OCI-LY3 (cell line): ENCODE measurements around the gene PFKFB3.

Experiments used
- H2AFZ ChIP-seq: fragments of 200-600, 300-600 bp; shearing (Covaris generic); 2 replicates; pipeline ENCODE4 v1.6.0; 2014; ENCODE audit warnings: antibody characterized with exemption, low read depth, low read length
- H3K27ac ChIP-seq: fragments of 200-600, 300-600 bp; sonication (generic); 2 replicates; pipeline ENCODE4 v1.5.1; 2014; ENCODE audit warnings: mild to moderate bottlenecking, low read length, moderate library complexity, mixed read lengths
- H3K27me3 ChIP-seq: fragments of 200-600, 300-600 bp; sonication (generic); 2 replicates; pipeline ENCODE4 v1.6.1; 2014; ENCODE audit warnings: low read depth, low read length, mixed read lengths
- H3K36me3 ChIP-seq: fragments of 200-600, 300-600 bp; sonication (generic); replicated peaks from 2 replicates; pipeline ENCODE3; 2014; ENCODE audit warnings: low read depth, low read length, mixed read lengths
- H3K4me1 ChIP-seq: fragments of 300-600, 200-600 bp; sonication (generic); 2 replicates; pipeline ENCODE4 v1.6.1; 2014; ENCODE audit warnings: low read length, mixed read lengths
- H3K4me2 ChIP-seq: fragments of 200-600, 300-600 bp; sonication (generic); 2 replicates; pipeline ENCODE4 v1.6.1; 2014; ENCODE audit warnings: low read length, mixed read lengths
- H3K4me3 ChIP-seq: fragments of 300-600, 200-600 bp; sonication (generic); 2 replicates; pipeline ENCODE4 v1.5.1; 2014; ENCODE audit warnings: antibody characterized with exemption, mild to moderate bottlenecking, low read length, moderate library complexity
- H3K79me2 ChIP-seq: fragments of 300-600, 200-600 bp; shearing (Covaris generic); 2 replicates; pipeline ENCODE4 v1.6.1; 2014; ENCODE audit warnings: mild to moderate bottlenecking, low read length, mixed read lengths
- H3K9ac ChIP-seq: fragments of 300-600, 200-600 bp; shearing (Covaris generic); 2 replicates; pipeline ENCODE4 v1.6.0; 2014; ENCODE audit warnings: mild to moderate bottlenecking, low read length, moderate library complexity
- H3K9me3 ChIP-seq: fragments of 200-600, 300-600 bp; shearing (Covaris generic); 2 replicates; pipeline ENCODE4 v1.6.1; 2014; ENCODE audit warnings: low read length, mixed read lengths; ENCODE audit not compliant: insufficient read depth
- H4K20me1 ChIP-seq: fragments of 200-600, 300-600 bp; sonication (generic); 2 replicates; pipeline ENCODE4 v1.6.1; 2016; ENCODE audit warnings: low read length, mixed read lengths; ENCODE audit not compliant: insufficient read depth
- EZH2phosphoT487 ChIP-seq: fragments of 200-600 bp; shearing (Covaris generic); IDR thresholded peaks from 2 replicates; pipeline ENCODE4 v1.6.1; 2018; ENCODE audit warnings: antibody characterized with exemption, mixed run types, low read depth
- TF ChIP-seq, protein P1 (sequence below): fragments of 200-600, 300-600 bp; sonication (generic); IDR thresholded peaks from 2 replicates; pipeline ENCODE4 v1.5.1; 2014; ENCODE audit warnings: antibody characterized with exemption, low read length, low read depth

Gene PFKFB3

DNA sequence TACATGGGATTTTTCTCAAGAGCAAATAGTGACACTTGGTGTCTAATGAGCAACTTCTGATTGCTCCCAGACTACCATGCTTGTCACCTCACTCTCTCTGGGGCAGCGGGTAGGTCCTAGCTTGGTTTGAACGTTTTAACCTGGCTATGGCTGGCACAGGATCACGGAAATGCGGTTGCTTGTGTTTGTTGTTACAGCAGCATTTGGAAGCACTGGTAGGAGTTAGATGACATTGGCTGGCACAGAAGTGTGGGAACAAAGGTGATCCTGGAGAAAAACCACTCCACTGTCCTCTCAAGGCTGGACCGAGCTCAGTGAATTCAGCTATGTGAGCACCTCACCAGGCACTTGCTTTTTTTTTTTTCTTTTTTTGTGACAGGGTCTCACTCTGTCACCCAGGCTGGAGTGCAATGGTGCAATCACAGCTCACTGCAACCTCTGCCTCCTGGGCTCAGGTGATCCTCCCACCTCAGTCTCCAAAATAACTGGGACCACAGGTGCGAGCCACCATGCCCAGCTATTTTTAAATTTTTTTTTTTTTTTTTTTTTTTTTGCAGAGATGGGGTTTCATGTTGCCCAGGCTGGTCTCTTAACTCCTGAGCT lies 3.5 kb upstream of the PFKFB3 start:
- Histone ChIP-seq H4K20me1 (peaks cover 8% of the 10 kb centered on the region), H3K4me2 (no peak overlapping the region), H3K9ac (no peak overlapping the region), H3K4me1 (peaks cover 8% of the 10 kb centered on the region), H3K4me3 (no peak overlapping the region), H3K9me3 (no peaks in the 10 kb centered on the region), H2AFZ (no peak overlapping the region), H3K27me3 (no peaks in the 10 kb centered on the region), H3K79me2 (peaks cover 9% of the 10 kb centered on the region), H3K36me3 (peaks cover 2% of the 10 kb centered on the region), H3K27ac (no peak overlapping the region)
- TF ChIP-seq, protein P1, sequence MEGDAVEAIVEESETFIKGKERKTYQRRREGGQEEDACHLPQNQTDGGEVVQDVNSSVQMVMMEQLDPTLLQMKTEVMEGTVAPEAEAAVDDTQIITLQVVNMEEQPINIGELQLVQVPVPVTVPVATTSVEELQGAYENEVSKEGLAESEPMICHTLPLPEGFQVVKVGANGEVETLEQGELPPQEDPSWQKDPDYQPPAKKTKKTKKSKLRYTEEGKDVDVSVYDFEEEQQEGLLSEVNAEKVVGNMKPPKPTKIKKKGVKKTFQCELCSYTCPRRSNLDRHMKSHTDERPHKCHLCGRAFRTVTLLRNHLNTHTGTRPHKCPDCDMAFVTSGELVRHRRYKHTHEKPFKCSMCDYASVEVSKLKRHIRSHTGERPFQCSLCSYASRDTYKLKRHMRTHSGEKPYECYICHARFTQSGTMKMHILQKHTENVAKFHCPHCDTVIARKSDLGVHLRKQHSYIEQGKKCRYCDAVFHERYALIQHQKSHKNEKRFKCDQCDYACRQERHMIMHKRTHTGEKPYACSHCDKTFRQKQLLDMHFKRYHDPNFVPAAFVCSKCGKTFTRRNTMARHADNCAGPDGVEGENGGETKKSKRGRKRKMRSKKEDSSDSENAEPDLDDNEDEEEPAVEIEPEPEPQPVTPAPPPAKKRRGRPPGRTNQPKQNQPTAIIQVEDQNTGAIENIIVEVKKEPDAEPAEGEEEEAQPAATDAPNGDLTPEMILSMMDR, result no peak
- TF ChIP-seq EZH2phosphoT487, result no peak

DNA sequence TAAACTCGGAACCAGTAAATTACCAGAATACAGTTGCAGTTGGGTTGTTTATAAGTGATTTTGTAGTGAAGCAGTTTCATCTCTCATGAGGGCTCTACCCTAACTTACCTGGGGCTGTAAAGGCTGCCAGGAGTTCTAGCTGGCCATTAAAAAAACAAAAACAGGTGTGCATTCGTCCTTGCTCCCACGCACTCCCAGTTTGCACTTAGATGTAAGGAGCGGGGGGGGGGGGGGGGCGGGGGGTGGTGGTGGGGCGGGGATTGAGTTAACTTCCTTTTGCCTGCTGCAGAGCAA lies 2.3 kb upstream of the PFKFB3 start:
- Histone ChIP-seq H3K36me3 (peaks cover 11% of the 10 kb centered on the region), H3K9ac (no peak overlapping the region), H3K79me2 (peaks cover 18% of the 10 kb centered on the region), H3K4me2 (peak overlapping the region; percentile 100), H3K4me1 (peaks cover 16% of the 10 kb centered on the region), H3K9me3 (no peaks in the 10 kb centered on the region), H3K27me3 (no peaks in the 10 kb centered on the region), H3K27ac (no peak overlapping the region), H3K4me3 (peak overlapping the region; percentile 98), H4K20me1 (peaks cover 19% of the 10 kb centered on the region), H2AFZ (no peak overlapping the region)
- TF ChIP-seq, protein P1, result no peak

DNA sequence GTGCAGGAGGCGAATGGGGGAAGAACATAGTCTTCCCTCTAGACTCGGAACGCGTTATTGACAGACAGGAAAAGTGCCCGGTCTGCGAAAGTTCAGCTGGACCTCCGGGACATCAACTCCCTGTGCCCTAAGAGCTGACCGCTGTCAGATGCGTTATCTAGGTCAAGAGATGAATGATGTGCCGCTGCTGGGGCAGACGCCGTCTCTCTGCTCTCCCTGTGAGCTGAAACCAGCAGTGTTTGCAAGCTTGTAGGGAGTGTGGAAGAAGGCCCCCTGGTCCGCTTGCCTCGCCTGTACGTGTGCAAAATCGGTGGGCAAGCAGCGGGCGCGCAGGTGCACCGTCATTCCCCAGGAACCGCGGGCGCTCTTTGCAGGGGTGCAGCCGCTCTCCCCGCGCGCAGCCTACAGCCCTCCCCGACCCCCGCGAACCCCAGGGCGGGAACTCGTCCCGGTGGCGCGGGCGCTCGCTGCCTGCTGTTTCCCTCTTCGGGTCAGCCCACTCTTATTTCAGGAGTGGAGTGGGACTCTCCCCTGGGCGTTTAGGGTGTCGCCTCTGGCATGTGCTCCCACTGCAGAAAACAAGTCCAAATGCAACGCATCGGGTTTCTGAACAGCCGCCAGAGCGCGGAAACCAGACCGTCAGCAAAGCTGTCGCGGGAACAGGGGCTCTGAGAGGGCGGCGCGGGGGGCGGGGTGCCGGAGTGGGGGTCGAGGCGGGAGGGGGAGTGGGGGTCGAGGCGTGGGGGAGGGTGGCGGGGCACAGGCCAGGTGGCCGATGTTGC lies 1.8 kb upstream of the PFKFB3 start:
- peaks cover 18% of the 10 kb centered on the region for H3K79me2 ChIP-seq
- no peaks in the 10 kb centered on the region for H3K27me3 ChIP-seq
- no peaks in the 10 kb centered on the region for H3K9me3 ChIP-seq
- TF ChIP-seq EZH2phosphoT487, result no peak
- TF ChIP-seq, protein P1, result no peak
- H3K4me3 ChIP-seq, result peak overlapping the region; percentile 98
- H2AFZ ChIP-seq, result no peak overlapping the region
- H3K9ac ChIP-seq, result peak overlapping the region; percentile 49
- peaks cover 16% of the 10 kb centered on the region for H3K4me1 ChIP-seq
- peak overlapping the region; percentile 100 for H3K4me2 ChIP-seq
- peaks cover 20% of the 10 kb centered on the region for H4K20me1 ChIP-seq
- H3K36me3 ChIP-seq, result peaks cover 11% of the 10 kb centered on the region
- H3K27ac ChIP-seq, result peak overlapping the region; percentile 71

DNA sequence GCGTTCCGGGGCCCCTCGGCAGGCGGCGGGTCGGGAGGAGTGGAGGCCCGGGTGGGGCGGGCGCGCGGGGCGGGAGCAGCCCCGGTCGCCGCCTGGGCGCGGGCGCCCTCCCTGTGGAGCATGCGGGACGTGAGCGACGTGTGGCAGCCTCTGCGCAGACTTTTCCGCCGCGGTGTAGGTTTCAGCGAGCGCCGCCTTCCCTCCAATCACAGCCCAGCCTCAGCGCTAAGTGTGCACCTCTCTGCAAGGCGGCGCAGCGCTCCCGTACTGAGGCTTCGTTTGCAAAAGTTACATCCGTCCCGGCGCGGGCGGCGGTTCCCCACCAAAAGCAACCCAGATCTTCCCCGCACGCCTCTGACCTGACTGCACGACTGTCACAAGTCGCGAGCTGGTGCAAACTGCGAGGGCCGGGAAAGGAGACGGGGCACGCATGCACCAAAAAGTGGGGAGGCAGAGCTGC lies 1.2 kb upstream of the PFKFB3 start:
- Histone ChIP-seq H2AFZ (no peak overlapping the region), H4K20me1 (peaks cover 20% of the 10 kb centered on the region), H3K9ac (peak overlapping the region; percentile 77), H3K27ac (peak overlapping the region; percentile 71), H3K4me3 (peak overlapping the region; percentile 98), H3K79me2 (peaks cover 18% of the 10 kb centered on the region), H3K36me3 (peaks cover 11% of the 10 kb centered on the region), H3K9me3 (no peaks in the 10 kb centered on the region), H3K27me3 (no peaks in the 10 kb centered on the region), H3K4me1 (peaks cover 16% of the 10 kb centered on the region), H3K4me2 (peak overlapping the region; percentile 100)
- no peak for TF ChIP-seq EZH2phosphoT487
- TF ChIP-seq, protein P1, result no peak
